Left lung (tissue), 10 donors: Measurements from ENCODE around the gene B9D1. TPM values are rescaled to one million over a fixed set of nuclear protein-coding genes. Genes with fewer than 3 reads are reported as not detected.

Source experiments
- ATAC-seq: fragments of 200-7000 bp; cut with Tn5 transposase; one replicate; pipeline ENCODE4 v1.9.1; 2020; ENCODE audit warnings: moderate library complexity
- DNase-seq, 4 donors: peaks; one replicate each; pipeline ENCODE4 v3.0.0-alpha.2; 2013 to 2020
- H3K27ac ChIP-seq, 2 donors: fragments of 200-600 bp; sonication (generic) in 1 of 2; one replicate each; pipeline versions ENCODE4 v1.5.0 to v1.8.0; 2020 to 2021
- H3K27me3 ChIP-seq, 2 donors: fragments of 200-600 bp; sonication (generic) in 1 of 2; one replicate each; pipeline versions ENCODE4 v1.5.0 to v1.8.0; 2020 to 2021
- H3K36me3 ChIP-seq, 2 donors: fragments of 200-600 bp; sonication (generic) in 1 of 2; one replicate each; pipeline versions ENCODE4 v1.5.0 to v1.8.0; 2020 to 2021
- H3K4me1 ChIP-seq, 2 donors: fragments of 200-600 bp; one replicate each; pipeline ENCODE4 v1.8.0; 2021
- H3K4me3 ChIP-seq, 2 donors: fragments of 200-600 bp; sonication (generic) in 1 of 2; one replicate each; pipeline versions ENCODE4 v1.5.0 to v1.8.0; 2020 to 2021; ENCODE audit warnings: mild to moderate bottlenecking in 1 of 2
- H3K9me3 ChIP-seq, 2 donors: fragments of 200-600 bp; sonication (generic) in 1 of 2; one replicate each; pipeline versions ENCODE4 v1.5.0 to v1.8.0; 2020 to 2021
- intact Hi-C, 2 donors: fragments of 100-400 bp; cut with DNase I; formaldehyde crosslinking; loops; one replicate each; pipeline versions ENCODE4 v1.11.2 to v1.14.2; 2022
- polyA plus RNA-seq, 6 donors: library from polyadenylated mRNA; unstranded; fragments of 120-200 nt; gene quantifications; one replicate each; pipeline ENCODE4 v1.2.1, GENCODE V29; 2013; ENCODE audit not compliant: insufficient read length in 6 of 6
- total RNA-seq, 2 donors: library from RNA; stranded (reverse); fragmentation: NEBNext Ultra II Directional; extraction: Animal tissue kit (Norgen Biotek cat#: 25700); gene quantifications; one replicate each; pipeline ENCODE4 v1.2.1, GENCODE V29; 2021
- TF ChIP-seq, protein P1 (sequence below), 2 donors: fragments of 200-600 bp; sonication (generic) in 1 of 2; IDR thresholded peaks; one replicate each; pipeline versions ENCODE4 v1.5.0 to v1.8.0; 2021; ENCODE audit warnings: antibody characterized with exemption in 2 of 2
- donor health status: DM: no; HTN: yes; CAD: no.
- donor health status: DM: no; HTN: no; CAD: no.

The B9D1 gene
- total and polyA plus RNA-seq, 8 donors: 11.4 to 24.1 (median 21.1) TPM

DNA sequence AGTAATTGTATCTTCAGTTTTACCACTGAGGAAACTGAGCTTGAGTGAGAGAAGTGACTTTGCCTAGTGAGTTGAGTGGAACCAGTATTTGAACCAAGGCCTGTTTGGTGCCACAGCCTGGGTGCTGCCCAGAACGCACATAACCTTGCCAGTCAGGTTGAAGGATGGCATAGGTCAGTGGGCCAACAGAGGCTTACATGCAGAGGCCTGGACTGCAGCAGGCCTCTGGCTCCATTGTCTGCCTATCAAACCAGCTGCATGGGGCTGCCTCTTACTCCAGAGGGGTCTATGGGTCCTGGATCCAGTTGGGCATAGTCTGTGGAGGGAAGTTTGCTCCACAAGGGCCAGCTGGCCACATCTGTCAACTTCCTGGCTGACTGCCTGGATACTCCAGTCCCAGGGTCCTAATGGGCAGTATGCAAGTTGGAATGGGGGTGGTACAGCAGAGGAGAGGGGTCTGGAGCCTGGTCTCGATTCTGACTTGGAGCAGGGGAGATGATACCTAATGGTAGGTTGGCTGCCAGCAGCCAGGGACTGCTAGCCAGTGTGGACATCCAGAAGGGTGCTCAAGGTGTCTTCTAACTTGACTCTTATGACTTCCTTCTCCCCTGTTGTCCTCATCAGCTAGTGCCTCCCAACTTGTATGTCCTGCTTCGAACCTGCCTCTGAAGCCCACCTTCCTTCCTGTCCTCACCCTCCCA is 37.4 kb upstream of the B9D1 start:
- TF ChIP-seq, protein P1, sequence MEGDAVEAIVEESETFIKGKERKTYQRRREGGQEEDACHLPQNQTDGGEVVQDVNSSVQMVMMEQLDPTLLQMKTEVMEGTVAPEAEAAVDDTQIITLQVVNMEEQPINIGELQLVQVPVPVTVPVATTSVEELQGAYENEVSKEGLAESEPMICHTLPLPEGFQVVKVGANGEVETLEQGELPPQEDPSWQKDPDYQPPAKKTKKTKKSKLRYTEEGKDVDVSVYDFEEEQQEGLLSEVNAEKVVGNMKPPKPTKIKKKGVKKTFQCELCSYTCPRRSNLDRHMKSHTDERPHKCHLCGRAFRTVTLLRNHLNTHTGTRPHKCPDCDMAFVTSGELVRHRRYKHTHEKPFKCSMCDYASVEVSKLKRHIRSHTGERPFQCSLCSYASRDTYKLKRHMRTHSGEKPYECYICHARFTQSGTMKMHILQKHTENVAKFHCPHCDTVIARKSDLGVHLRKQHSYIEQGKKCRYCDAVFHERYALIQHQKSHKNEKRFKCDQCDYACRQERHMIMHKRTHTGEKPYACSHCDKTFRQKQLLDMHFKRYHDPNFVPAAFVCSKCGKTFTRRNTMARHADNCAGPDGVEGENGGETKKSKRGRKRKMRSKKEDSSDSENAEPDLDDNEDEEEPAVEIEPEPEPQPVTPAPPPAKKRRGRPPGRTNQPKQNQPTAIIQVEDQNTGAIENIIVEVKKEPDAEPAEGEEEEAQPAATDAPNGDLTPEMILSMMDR (IDR thresholded peaks at IDR 0.05): no peak
- H3K36me3 ChIP-seq: no peaks in the 10 kb centered on the region
- no peaks in the 10 kb centered on the region for H3K27me3 ChIP-seq
- no peak for ATAC-seq
- no peak overlapping the region for H3K27ac ChIP-seq
- no peaks in the 10 kb centered on the region for H3K9me3 ChIP-seq
- no peak overlapping the region for H3K4me3 ChIP-seq
- H3K4me1 ChIP-seq: peaks cover 10 to 35% of the 10 kb centered on the region in 2 donors
- peak in 2 of 4 donors; percentile 57 to 79 for DNase-seq
- intact Hi-C loops: no loop called here

DNA sequence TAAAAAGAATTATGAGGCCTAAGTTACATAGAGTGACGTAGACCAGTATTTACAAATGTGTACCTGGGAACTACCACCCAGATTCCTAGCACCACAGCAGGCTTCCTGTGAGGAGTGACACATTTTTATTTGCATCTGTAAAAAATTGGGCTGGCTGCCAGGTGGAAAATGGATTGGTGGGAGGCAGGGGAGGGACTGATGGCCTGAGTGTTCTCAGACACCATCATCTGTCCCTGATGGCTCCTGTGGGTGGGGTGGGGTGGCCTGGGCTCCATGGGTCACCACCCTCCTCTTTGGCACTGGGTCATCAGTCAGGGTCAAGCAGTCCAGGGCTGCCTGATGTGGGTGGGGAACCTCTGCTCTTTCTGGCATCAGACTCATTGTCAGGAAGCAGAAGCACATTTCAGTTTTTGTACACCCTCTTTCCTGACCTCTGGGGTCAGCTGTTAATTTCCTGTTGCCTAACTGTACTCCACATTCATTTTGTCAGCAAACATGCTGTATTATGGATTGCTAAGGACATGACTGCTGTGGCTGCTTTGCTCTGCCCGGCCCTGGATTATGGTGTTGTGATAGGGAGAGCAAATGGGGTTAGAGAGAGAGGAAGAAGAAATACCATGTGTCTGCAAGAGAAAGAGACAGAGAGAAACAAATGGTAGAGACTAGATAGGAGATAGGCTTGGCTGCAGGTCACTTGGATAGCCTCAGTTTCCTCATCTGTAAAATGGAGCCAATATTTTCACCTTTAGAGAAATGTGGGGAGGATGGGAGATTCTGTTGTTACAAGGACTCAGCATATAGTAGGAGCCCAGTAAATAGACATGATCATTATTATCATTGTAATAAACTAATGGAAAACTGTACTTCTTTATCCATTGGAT is 36.0 kb upstream of the B9D1 start:
- DNase-seq: peak in 2 of 4 donors; percentile 63 to 75
- intact Hi-C loops: no loop called here
- Histone ChIP-seq H3K9me3 (no peaks in the 10 kb centered on the region), H3K27ac (peak overlapping the region; percentile 38 to 44), H3K4me1 (peaks cover 10 to 35% of the 10 kb centered on the region in 2 donors), H3K4me3 (no peak overlapping the region), H3K36me3 (no peaks in the 10 kb centered on the region), H3K27me3 (no peaks in the 10 kb centered on the region)
- peak; percentile 85 for ATAC-seq
- TF ChIP-seq, protein P1 (IDR thresholded peaks at IDR 0.05): no peak

DNA sequence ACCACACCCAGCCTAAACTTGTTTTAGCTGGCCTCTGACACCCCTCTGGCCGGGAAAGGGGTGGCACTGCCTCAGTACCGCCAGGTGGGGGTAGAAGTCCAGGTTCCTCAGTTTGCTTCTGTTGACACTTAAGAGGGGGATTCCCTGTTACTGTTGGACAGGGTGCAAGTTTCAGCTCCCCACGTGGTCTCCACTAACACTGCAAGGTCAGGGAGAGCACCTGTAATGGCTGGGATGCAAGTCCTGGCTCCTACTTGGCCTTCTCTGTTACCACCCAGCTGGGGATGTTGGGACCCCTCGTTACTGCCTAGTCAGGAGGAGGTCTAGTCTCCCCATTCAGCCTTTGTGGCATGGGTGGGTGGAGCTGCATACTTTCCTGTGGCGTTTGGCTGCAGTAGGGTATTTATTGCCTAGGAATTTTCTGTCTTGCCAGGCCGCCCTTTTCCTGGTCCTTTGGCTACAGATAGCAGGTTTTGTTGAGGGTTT is 35.1 kb upstream of the B9D1 start:
- TF ChIP-seq, protein P1 (IDR thresholded peaks at IDR 0.05): no peak
- ATAC-seq (peak; percentile 27), DNase-seq (peak in 1 of 4 donors; percentile 18)
- intact Hi-C loops: no loop called here
- Histone ChIP-seq H3K27me3 (no peaks in the 10 kb centered on the region), H3K4me3 (no peak overlapping the region), H3K4me1 (peaks cover 10 to 35% of the 10 kb centered on the region in 2 donors), H3K27ac (peak overlapping the region; percentile 38 to 44), H3K36me3 (no peaks in the 10 kb centered on the region), H3K9me3 (no peaks in the 10 kb centered on the region)

DNA sequence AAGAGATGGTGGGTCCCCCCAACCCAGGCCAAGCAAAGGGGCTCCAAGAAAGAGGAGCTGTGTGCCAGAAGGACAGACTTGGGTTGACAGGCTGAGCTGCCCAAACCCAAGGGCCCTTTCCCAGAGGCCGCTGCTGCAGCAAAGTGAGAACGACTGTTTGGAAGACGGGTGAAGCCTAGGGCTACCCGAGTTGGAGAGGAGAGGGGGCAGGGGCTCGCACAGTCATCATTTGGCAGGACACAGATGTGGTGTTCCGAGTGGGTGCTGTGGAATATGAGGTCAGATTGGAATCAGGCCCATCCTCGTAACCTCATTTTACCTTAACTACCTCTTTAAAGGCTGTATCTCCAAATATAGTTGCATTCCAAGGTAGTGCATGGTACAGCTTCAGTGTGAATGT is 29.8 kb upstream of the B9D1 start:
- no peak for DNase-seq
- TF ChIP-seq, protein P1 (IDR thresholded peaks at IDR 0.05): no peak
- no peak overlapping the region for H3K27ac ChIP-seq
- ATAC-seq: no peak
- intact Hi-C loops: no loop called here
- H3K36me3 ChIP-seq: no peaks in the 10 kb centered on the region
- no peaks in the 10 kb centered on the region for H3K27me3 ChIP-seq
- H3K4me1 ChIP-seq: peaks cover 13 to 23% of the 10 kb centered on the region in 2 donors
- no peaks in the 10 kb centered on the region for H3K9me3 ChIP-seq
- no peak overlapping the region for H3K4me3 ChIP-seq

DNA sequence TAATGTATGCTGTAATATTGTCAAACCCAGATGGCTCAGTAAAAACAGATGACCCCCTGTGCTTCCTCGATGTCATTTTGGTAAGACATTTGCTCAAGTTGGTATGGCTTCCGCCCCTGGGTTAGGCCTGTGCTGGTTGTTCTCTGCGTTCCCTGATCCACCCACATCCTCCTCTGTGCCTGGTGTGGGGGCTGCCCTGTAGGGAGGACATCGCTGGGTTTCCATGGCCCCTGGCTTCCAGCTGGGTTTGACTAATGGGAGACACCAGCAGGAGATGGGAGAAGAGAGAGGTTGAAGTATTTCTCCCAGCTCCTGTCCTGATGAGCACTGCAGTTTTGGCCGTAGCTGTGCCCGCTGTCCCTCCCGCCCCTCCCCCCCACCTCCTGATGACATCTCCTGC is 28.9 kb upstream of the B9D1 start:
- Histone ChIP-seq H3K4me3 (no peak overlapping the region), H3K4me1 (peaks cover 13 to 31% of the 10 kb centered on the region in 2 donors), H3K27ac (no peak overlapping the region), H3K9me3 (no peaks in the 10 kb centered on the region), H3K27me3 (no peaks in the 10 kb centered on the region), H3K36me3 (no peaks in the 10 kb centered on the region)
- intact Hi-C loops: no loop called here
- TF ChIP-seq, protein P1 (IDR thresholded peaks at IDR 0.05): no peak
- DNase-seq (peak in 1 of 4 donors; percentile 15), ATAC-seq (no peak)
